ENCODE results near the gene KIAA0319L. TPM values are rescaled to one million over a fixed set of nuclear protein-coding genes. Genes with fewer than 3 reads are reported as not detected.

KIAA0319L gene
- total RNA-seq, 1 experiment from 2014 or later: 70.0 TPM

DNA sequence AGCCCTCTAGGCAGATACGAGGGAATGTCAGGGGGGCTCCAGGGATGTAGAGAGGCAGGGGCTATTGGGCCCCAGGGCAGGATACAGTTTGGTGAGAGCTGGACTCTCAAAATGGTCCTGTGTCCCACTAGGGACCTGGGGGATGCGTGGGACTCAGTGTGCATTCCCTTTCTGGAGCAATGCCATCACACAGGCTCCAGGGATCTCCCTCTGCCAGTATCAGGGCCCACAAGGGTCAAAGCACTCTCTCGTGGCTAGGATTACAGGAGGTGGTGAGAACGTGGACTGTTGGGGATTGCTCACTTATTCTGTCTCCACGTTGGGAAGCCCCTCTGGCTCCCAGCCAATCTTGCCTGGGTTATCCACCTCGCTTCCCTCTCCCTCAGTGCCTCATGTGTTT, 25.8 kb downstream of the KIAA0319L start:
- Mint-ChIP-seq H3K27ac (no peak overlapping the region), H3K27me3 (ENCODE audit: low read depth) (no peaks in the 10 kb centered on the region), H3K9me3 (peaks cover 38% of the 10 kb centered on the region), H3K36me3 (peaks cover 55% of the 10 kb centered on the region), H3K4me1 (peaks cover 26% of the 10 kb centered on the region), H3K4me3 (no peak overlapping the region)
- ChIA-PET CTCF (no interaction called here), POLR2A (no interaction called here)
- TF ChIP-seq KAT7 (CRISPR knock-in tag; IDR thresholded peaks at IDR 0.05; ENCODE audit: borderline replicate concordance) (no peak), SMAD4 (CRISPR knock-in tag; IDR thresholded peaks at IDR 0.05) (no peak), ZNF317 (CRISPR knock-in tag; IDR thresholded peaks at IDR 0.05; ENCODE audit: borderline replicate concordance, low read depth) (no peak), NFE2L1 (CRISPR knock-in tag; IDR thresholded peaks at IDR 0.05) (no peak)
- TF ChIP-seq, protein P1, sequence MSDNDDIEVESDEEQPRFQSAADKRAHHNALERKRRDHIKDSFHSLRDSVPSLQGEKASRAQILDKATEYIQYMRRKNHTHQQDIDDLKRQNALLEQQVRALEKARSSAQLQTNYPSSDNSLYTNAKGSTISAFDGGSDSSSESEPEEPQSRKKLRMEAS (CRISPR knock-in tag; IDR thresholded peaks at IDR 0.05): no peak
- TF ChIP-seq, protein P2, sequence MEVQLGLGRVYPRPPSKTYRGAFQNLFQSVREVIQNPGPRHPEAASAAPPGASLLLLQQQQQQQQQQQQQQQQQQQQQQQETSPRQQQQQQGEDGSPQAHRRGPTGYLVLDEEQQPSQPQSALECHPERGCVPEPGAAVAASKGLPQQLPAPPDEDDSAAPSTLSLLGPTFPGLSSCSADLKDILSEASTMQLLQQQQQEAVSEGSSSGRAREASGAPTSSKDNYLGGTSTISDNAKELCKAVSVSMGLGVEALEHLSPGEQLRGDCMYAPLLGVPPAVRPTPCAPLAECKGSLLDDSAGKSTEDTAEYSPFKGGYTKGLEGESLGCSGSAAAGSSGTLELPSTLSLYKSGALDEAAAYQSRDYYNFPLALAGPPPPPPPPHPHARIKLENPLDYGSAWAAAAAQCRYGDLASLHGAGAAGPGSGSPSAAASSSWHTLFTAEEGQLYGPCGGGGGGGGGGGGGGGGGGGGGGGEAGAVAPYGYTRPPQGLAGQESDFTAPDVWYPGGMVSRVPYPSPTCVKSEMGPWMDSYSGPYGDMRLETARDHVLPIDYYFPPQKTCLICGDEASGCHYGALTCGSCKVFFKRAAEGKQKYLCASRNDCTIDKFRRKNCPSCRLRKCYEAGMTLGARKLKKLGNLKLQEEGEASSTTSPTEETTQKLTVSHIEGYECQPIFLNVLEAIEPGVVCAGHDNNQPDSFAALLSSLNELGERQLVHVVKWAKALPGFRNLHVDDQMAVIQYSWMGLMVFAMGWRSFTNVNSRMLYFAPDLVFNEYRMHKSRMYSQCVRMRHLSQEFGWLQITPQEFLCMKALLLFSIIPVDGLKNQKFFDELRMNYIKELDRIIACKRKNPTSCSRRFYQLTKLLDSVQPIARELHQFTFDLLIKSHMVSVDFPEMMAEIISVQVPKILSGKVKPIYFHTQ (CRISPR knock-in tag; IDR thresholded peaks at IDR 0.05): no peak
- ATAC-seq (no peak), DNase-seq (ENCODE audit: low spot score) (no peak)

DNA sequence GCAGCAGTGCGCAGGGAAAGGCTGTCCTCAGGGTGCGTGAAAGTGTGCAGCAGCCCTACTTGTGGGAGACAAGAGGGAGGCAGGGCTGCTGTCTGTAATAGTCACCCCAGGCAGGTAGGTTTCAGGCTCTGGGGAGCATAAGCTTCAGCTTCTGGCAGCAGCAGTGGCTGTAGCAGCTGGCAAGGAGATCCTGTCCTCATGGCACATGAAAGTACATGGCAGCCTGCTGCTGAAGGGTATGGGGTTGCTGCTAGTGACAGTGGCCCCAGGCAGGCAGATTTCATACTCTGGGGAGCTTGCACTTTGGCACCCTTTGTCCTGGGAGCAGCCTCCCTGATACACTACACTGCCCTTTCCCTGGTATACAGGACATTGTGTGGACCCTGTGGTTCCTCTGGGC, 26.3 kb downstream of the KIAA0319L start:
- ChIA-PET CTCF (no interaction called here), POLR2A (no interaction called here)
- H3K27me3 Mint-ChIP-seq (ENCODE audit: low read depth): no peaks in the 10 kb centered on the region
- no peak overlapping the region for H3K27ac Mint-ChIP-seq
- peaks cover 55% of the 10 kb centered on the region for H3K36me3 Mint-ChIP-seq
- no peak overlapping the region for H3K4me3 Mint-ChIP-seq
- no peak for DNase-seq (ENCODE audit: low spot score)
- H3K4me1 Mint-ChIP-seq: peaks cover 22% of the 10 kb centered on the region
- TF ChIP-seq, protein P3, sequence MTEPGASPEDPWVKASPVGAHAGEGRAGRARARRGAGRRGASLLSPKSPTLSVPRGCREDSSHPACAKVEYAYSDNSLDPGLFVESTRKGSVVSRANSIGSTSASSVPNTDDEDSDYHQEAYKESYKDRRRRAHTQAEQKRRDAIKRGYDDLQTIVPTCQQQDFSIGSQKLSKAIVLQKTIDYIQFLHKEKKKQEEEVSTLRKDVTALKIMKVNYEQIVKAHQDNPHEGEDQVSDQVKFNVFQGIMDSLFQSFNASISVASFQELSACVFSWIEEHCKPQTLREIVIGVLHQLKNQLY (CRISPR knock-in tag; IDR thresholded peaks at IDR 0.05): no peak
- TF ChIP-seq ZNF317 (CRISPR knock-in tag; IDR thresholded peaks at IDR 0.05; ENCODE audit: borderline replicate concordance, low read depth): no peak
- no peak for TF ChIP-seq RORB (CRISPR knock-in tag; IDR thresholded peaks at IDR 0.05)
- no peak for TF ChIP-seq SOX15 (CRISPR knock-in tag; IDR thresholded peaks at IDR 0.05)
- no peak for TF ChIP-seq JUN (CRISPR knock-in tag; IDR thresholded peaks at IDR 0.05)
- TF ChIP-seq, protein P4, sequence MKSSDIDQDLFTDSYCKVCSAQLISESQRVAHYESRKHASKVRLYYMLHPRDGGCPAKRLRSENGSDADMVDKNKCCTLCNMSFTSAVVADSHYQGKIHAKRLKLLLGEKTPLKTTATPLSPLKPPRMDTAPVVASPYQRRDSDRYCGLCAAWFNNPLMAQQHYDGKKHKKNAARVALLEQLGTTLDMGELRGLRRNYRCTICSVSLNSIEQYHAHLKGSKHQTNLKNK (CRISPR knock-in tag; IDR thresholded peaks at IDR 0.05): no peak
- TF ChIP-seq, protein P5, sequence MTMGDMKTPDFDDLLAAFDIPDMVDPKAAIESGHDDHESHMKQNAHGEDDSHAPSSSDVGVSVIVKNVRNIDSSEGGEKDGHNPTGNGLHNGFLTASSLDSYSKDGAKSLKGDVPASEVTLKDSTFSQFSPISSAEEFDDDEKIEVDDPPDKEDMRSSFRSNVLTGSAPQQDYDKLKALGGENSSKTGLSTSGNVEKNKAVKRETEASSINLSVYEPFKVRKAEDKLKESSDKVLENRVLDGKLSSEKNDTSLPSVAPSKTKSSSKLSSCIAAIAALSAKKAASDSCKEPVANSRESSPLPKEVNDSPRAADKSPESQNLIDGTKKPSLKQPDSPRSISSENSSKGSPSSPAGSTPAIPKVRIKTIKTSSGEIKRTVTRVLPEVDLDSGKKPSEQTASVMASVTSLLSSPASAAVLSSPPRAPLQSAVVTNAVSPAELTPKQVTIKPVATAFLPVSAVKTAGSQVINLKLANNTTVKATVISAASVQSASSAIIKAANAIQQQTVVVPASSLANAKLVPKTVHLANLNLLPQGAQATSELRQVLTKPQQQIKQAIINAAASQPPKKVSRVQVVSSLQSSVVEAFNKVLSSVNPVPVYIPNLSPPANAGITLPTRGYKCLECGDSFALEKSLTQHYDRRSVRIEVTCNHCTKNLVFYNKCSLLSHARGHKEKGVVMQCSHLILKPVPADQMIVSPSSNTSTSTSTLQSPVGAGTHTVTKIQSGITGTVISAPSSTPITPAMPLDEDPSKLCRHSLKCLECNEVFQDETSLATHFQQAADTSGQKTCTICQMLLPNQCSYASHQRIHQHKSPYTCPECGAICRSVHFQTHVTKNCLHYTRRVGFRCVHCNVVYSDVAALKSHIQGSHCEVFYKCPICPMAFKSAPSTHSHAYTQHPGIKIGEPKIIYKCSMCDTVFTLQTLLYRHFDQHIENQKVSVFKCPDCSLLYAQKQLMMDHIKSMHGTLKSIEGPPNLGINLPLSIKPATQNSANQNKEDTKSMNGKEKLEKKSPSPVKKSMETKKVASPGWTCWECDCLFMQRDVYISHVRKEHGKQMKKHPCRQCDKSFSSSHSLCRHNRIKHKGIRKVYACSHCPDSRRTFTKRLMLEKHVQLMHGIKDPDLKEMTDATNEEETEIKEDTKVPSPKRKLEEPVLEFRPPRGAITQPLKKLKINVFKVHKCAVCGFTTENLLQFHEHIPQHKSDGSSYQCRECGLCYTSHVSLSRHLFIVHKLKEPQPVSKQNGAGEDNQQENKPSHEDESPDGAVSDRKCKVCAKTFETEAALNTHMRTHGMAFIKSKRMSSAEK (CRISPR knock-in tag; IDR thresholded peaks at IDR 0.05; ENCODE audit: borderline replicate concordance): no peak
- TF ChIP-seq IRF2 (CRISPR knock-in tag; IDR thresholded peaks at IDR 0.05; ENCODE audit: borderline replicate concordance, low read depth): no peak
- TF ChIP-seq, protein P6, sequence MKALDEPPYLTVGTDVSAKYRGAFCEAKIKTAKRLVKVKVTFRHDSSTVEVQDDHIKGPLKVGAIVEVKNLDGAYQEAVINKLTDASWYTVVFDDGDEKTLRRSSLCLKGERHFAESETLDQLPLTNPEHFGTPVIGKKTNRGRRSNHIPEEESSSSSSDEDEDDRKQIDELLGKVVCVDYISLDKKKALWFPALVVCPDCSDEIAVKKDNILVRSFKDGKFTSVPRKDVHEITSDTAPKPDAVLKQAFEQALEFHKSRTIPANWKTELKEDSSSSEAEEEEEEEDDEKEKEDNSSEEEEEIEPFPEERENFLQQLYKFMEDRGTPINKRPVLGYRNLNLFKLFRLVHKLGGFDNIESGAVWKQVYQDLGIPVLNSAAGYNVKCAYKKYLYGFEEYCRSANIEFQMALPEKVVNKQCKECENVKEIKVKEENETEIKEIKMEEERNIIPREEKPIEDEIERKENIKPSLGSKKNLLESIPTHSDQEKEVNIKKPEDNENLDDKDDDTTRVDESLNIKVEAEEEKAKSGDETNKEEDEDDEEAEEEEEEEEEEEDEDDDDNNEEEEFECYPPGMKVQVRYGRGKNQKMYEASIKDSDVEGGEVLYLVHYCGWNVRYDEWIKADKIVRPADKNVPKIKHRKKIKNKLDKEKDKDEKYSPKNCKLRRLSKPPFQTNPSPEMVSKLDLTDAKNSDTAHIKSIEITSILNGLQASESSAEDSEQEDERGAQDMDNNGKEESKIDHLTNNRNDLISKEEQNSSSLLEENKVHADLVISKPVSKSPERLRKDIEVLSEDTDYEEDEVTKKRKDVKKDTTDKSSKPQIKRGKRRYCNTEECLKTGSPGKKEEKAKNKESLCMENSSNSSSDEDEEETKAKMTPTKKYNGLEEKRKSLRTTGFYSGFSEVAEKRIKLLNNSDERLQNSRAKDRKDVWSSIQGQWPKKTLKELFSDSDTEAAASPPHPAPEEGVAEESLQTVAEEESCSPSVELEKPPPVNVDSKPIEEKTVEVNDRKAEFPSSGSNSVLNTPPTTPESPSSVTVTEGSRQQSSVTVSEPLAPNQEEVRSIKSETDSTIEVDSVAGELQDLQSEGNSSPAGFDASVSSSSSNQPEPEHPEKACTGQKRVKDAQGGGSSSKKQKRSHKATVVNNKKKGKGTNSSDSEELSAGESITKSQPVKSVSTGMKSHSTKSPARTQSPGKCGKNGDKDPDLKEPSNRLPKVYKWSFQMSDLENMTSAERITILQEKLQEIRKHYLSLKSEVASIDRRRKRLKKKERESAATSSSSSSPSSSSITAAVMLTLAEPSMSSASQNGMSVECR (CRISPR knock-in tag; IDR thresholded peaks at IDR 0.05; ENCODE audit: borderline replicate concordance): no peak
- ATAC-seq: no peak
- peaks cover 38% of the 10 kb centered on the region for H3K9me3 Mint-ChIP-seq
